Thymus (tissue), 11 donors: ENCODE data around the gene ADIPOR2. TPM values are rescaled to one million over a fixed set of nuclear protein-coding genes. Genes with fewer than 3 reads are reported as not detected.

Source experiments
- DNase-seq, 9 donors: peaks; one replicate each; pipeline ENCODE4 v3.0.0-alpha.2; 2013; ENCODE audit warnings: low spot score in 9 of 9, low read depth in 6 of 9, missing footprints in 1 of 9
- H3K27ac ChIP-seq, 2 donors: one replicate each; pipeline ENCODE4 v1.5.1; 2013; ENCODE audit warnings: control low read depth in 1 of 2, low read depth in 1 of 2, low read length in 1 of 2, mild to moderate bottlenecking in 1 of 2, moderate library complexity in 1 of 2
- H3K27me3 ChIP-seq, 2 donors: one replicate each; pipeline ENCODE4 v1.5.1; 2013; ENCODE audit warnings: low read length in 1 of 2; ENCODE audit not compliant: control insufficient read depth in 2 of 2, insufficient read depth in 1 of 2
- H3K36me3 ChIP-seq, 2 donors: one replicate each; pipeline ENCODE4 v1.5.1; 2013; ENCODE audit warnings: low read length in 1 of 2, mild to moderate bottlenecking in 1 of 2, moderate library complexity in 1 of 2; ENCODE audit not compliant: control insufficient read depth in 2 of 2, insufficient read depth in 2 of 2
- H3K4me1 ChIP-seq, 2 donors: one replicate each; pipeline ENCODE4 v1.5.1; 2013; ENCODE audit warnings: low read length in 2 of 2; ENCODE audit not compliant: control insufficient read depth in 2 of 2, insufficient read depth in 2 of 2
- H3K4me3 ChIP-seq, 2 donors: one replicate each; pipeline ENCODE4 v1.5.1; 2013; ENCODE audit warnings: low read length in 2 of 2, control low read depth in 1 of 2, mild to moderate bottlenecking in 1 of 2
- H3K9me3 ChIP-seq, 2 donors: one replicate each; pipeline ENCODE4 v1.5.1; 2013; ENCODE audit warnings: low read length in 1 of 2, mild to moderate bottlenecking in 1 of 2; ENCODE audit not compliant: control insufficient read depth in 2 of 2, insufficient read depth in 1 of 2
- WGBS: extraction: QIAGEN DNeasy Blood & Tissue Kit; methylation state at CpG from one replicate; pipeline ENCODE4 v1.1.7; 2013; 5-methylcytosine and 5-hydroxymethylcytosine counted together
- polyA plus RNA-seq: library from polyadenylated mRNA; stranded (reverse); fragments of 200-250 nt; gene quantifications from one replicate; pipeline ENCODE4 v1.2.3, GENCODE V29; 2013
- total RNA-seq: library from RNA; stranded (reverse); fragments of 120-200 nt; gene quantifications from one replicate; pipeline ENCODE4 v1.2.4, GENCODE V29; 2013
- donor health status: healthy.

ADIPOR2 gene
- total and polyA plus RNA-seq, 2 donors = 17.6 to 25.6 TPM

- no peak overlapping the region for H3K27ac ChIP-seq
- DNase-seq = no peak
- peaks cover 0 to 2% of the 10 kb centered on the region in 2 donors for H3K4me1 ChIP-seq
- H3K27me3 ChIP-seq = peaks cover 6 to 27% of the 10 kb centered on the region in 2 donors
- no peak overlapping the region for H3K4me3 ChIP-seq
- H3K9me3 ChIP-seq = no peaks in the 10 kb centered on the region
- H3K36me3 ChIP-seq = no peaks in the 10 kb centered on the region
- 90% methylated on average over 7 of the region's 7 CpGs for WGBS
These were observed 145.5 kb downstream of the ADIPOR2 start for GRCh38 chr12:1836241-1836803.

GRCh38 chr12:1836854-1837421 is 146.1 kb downstream of the ADIPOR2 start:
- peaks cover under 1 to 21% of the 10 kb centered on the region in 2 donors for H3K27me3 ChIP-seq
- no peak for DNase-seq
- WGBS = 92% methylated on average over 22 of the region's 22 CpGs

GRCh38 chr12:1837541-1838204 is 146.8 kb downstream of the ADIPOR2 start:
- H3K4me3 ChIP-seq = no peak overlapping the region
- no peaks in the 10 kb centered on the region for H3K9me3 ChIP-seq
- H3K27me3 ChIP-seq = peaks cover 0 to 17% of the 10 kb centered on the region in 2 donors
- H3K36me3 ChIP-seq = no peaks in the 10 kb centered on the region
- no peak for DNase-seq
- no peak overlapping the region for H3K27ac ChIP-seq
- 97% methylated on average over 12 of the region's 12 CpGs for WGBS
- peaks cover 0 to 6% of the 10 kb centered on the region in 2 donors for H3K4me1 ChIP-seq

More at GRCh38 chr12:1836854-1837421, 146.1 kb downstream of the ADIPOR2 start:
- no peak overlapping the region for H3K27ac ChIP-seq
- H3K36me3 ChIP-seq = no peaks in the 10 kb centered on the region
- H3K9me3 ChIP-seq = no peaks in the 10 kb centered on the region
- peaks cover 0 to under 1% of the 10 kb centered on the region in 2 donors for H3K4me1 ChIP-seq
- no peak overlapping the region for H3K4me3 ChIP-seq

Other genes starting within 250 kb of the ADIPOR2 start
- gene FBXL14, start 96.5 kb upstream of the ADIPOR2 start, total RNA-seq = 14.9 TPM
- gene FBXL14, start 96.5 kb upstream of the ADIPOR2 start, polyA plus RNA-seq = 7.6 TPM
- gene WNT5B, start 61.8 kb upstream of the ADIPOR2 start, total RNA-seq = 4.8 TPM
- 4.1 TPM for gene WNT5B, start 61.8 kb upstream of the ADIPOR2 start, polyA plus RNA-seq
- gene LRTM2, start 129.5 kb downstream of the ADIPOR2 start, total RNA-seq = 0.05 TPM
- gene LRTM2, start 129.5 kb downstream of the ADIPOR2 start, polyA plus RNA-seq = 0.11 TPM
- 5.1 TPM for gene CACNA2D4, start 227.6 kb downstream of the ADIPOR2 start, total RNA-seq
- 4.9 TPM for gene CACNA2D4, start 227.6 kb downstream of the ADIPOR2 start, polyA plus RNA-seq